Gastroesophageal sphincter (tissue), 4 donors: ENCODE data around the gene TRIM2. TPM values are rescaled to one million over a fixed set of nuclear protein-coding genes. Genes with fewer than 3 reads are reported as not detected.

ENCODE experiments used
- ATAC-seq: fragments of 150-250 bp; one replicate; pipeline ENCODE4 v1.9.1; 2016; ENCODE audit warnings: mild to moderate bottlenecking, moderate library complexity
- H3K27ac ChIP-seq, 4 donors: fragments of 200-600 bp; sonication (generic) in 3 of 4; 1 replicate in 3 of 4; 2 replicates in 1 of 4; pipeline ENCODE4 v1.5.1; 2016 to 2019
- H3K27me3 ChIP-seq: fragments of 200-600 bp; sonication (generic); one replicate; pipeline ENCODE4 v1.5.1; 2019
- H3K36me3 ChIP-seq, 2 donors: fragments of 200-600 bp; sonication (generic); one replicate each; pipeline ENCODE4 v1.5.1; 2019; ENCODE audit warnings: control low read depth in 1 of 2
- H3K4me1 ChIP-seq, 3 donors: fragments of 200-600 bp; sonication (generic); 1 replicate in 2 of 3; 2 replicates in 1 of 3; pipeline ENCODE4 v1.5.1; 2016 to 2019; ENCODE audit warnings: control low read depth in 2 of 3
- H3K4me3 ChIP-seq, 2 donors: fragments of 200-600 bp; sonication (generic); one replicate each; pipeline ENCODE4 v1.5.1; 2019; ENCODE audit warnings: mild to moderate bottlenecking in 1 of 2, moderate library complexity in 1 of 2
- H3K9me3 ChIP-seq, 3 donors: fragments of 200-600 bp; sonication (generic); one replicate each; pipeline ENCODE4 v1.5.1; 2017 to 2019; ENCODE audit warnings: control low read depth in 2 of 3
- EP300 ChIP-seq: sonication (generic); formaldehyde crosslinking; IDR thresholded peaks from one replicate; pipeline ENCODE4 v1.6.1; 2017; ENCODE audit warnings: antibody characterized with exemption, mild to moderate bottlenecking
- POLR2A ChIP-seq, 2 donors: fragments of 450-650 bp; IDR thresholded peaks; one replicate each; pipeline ENCODE4 v1.6.1; 2017; ENCODE audit warnings: antibody characterized with exemption in 2 of 2, mild to moderate bottlenecking in 2 of 2, moderate library complexity in 1 of 2
- POLR2AphosphoS5 ChIP-seq: sonication (generic); formaldehyde crosslinking; IDR thresholded peaks from one replicate; pipeline ENCODE4 v1.6.1; 2017; ENCODE audit warnings: antibody characterized with exemption
- WGBS, 2 donors: methylation state at CpG; one replicate each; pipeline ENCODE4 v1.1.5; 2018; ENCODE audit warnings: low coverage in 1 of 2; 5-methylcytosine and 5-hydroxymethylcytosine counted together
- total RNA-seq, 4 donors: library from RNA; depleted of rRNA; stranded (reverse); fragments of >200 nt; gene quantifications; one replicate each; pipeline ENCODE4 v1.1.0, GENCODE V29; 2016
- TF ChIP-seq, protein P1 (sequence below), 4 experiments: fragments of 200-600 bp in 2 of 4; fragments of 450-650 bp in 2 of 4; sonication (generic) in 1 of 4; IDR thresholded peaks; one replicate each; pipeline ENCODE4 v1.5.1; 2017 to 2019; ENCODE audit warnings: antibody characterized with exemption in 4 of 4, mild to moderate bottlenecking in 2 of 4, moderate library complexity in 2 of 4

Gene TRIM2
- total RNA-seq = 10 to 100 TPM; 31.2 to 59.2 (median 44.4) TPM

DNA sequence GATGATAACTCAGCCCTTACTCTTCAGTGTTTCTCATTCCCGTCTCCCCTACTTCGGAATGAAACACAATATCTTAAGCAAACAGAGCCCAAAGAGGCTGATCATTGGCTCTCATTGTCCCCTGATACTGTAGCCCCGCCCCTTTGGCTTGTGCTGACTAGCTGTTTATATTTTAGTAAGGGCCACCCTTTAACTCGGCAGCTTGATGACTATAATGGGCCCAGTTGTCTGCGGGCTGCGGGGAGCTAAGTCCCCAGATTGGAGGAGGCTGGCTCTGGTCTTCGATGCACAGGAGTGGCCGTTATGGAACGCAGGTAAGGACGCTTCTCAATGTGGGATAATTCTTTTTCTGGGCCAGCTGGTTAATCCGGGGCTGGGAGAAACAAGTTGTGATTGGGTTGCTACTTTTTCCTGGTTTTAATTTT is at the start of gene TRIM2:
TRIM2 (plus strand) TSS at position 197 of the 425 bp plus-strand sequence; CDS start at position 285, 88 bp downstream.
- H3K27ac ChIP-seq = peak within 1 kb of the TSS in 3 of 4 donors; percentile 29 to 43 (median 37)
- H3K4me3 ChIP-seq = peak within 1 kb of the TSS; percentile 24 to 31
- peak; percentile 73 for ATAC-seq
- no peaks in the 10 kb centered on the region for H3K36me3 ChIP-seq
- 29 to 52% methylated on average over 3 to 4 of the region's 11 CpGs for WGBS, 2 donors
- no peak for TF ChIP-seq EP300
- H3K27me3 ChIP-seq = no peaks in the 10 kb centered on the region
- peaks cover 0 to 7% (median 0%) of the 10 kb centered on the region in 3 donors for H3K4me1 ChIP-seq
- H3K9me3 ChIP-seq = no peaks in the 10 kb centered on the region

- TF ChIP-seq, protein P1, sequence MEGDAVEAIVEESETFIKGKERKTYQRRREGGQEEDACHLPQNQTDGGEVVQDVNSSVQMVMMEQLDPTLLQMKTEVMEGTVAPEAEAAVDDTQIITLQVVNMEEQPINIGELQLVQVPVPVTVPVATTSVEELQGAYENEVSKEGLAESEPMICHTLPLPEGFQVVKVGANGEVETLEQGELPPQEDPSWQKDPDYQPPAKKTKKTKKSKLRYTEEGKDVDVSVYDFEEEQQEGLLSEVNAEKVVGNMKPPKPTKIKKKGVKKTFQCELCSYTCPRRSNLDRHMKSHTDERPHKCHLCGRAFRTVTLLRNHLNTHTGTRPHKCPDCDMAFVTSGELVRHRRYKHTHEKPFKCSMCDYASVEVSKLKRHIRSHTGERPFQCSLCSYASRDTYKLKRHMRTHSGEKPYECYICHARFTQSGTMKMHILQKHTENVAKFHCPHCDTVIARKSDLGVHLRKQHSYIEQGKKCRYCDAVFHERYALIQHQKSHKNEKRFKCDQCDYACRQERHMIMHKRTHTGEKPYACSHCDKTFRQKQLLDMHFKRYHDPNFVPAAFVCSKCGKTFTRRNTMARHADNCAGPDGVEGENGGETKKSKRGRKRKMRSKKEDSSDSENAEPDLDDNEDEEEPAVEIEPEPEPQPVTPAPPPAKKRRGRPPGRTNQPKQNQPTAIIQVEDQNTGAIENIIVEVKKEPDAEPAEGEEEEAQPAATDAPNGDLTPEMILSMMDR (IDR thresholded peaks at IDR 0.05) = no peak
- TF ChIP-seq POLR2AphosphoS5 (no peak), EP300 (no peak), POLR2A (IDR thresholded peaks at IDR 0.05) (no peak)
- WGBS, 2 donors = no CpG with 5 or more reads among the region's 1 CpG
These were observed 48.6 kb upstream of the TRIM2 start for GRCh38 chr4:153155686-153156085.

GRCh38 chr4:153156263-153156662 is 48.0 kb upstream of the TRIM2 start:
- 69 to 85% methylated on average over 2 to 4 of the region's 4 CpGs for WGBS, 2 donors

More at GRCh38 chr4:153155686-153156085, 48.6 kb upstream of the TRIM2 start:
- Histone ChIP-seq H3K9me3 (no peaks in the 10 kb centered on the region), H3K36me3 (no peaks in the 10 kb centered on the region), H3K4me1 (peaks cover 0 to 29% (median 8%) of the 10 kb centered on the region in 3 donors), H3K4me3 (no peak overlapping the region), H3K27ac (no peak overlapping the region), H3K27me3 (no peaks in the 10 kb centered on the region)
- ATAC-seq = no peak

GRCh38 chr4:153156721-153157120 is 47.5 kb upstream of the TRIM2 start:
- H3K27ac ChIP-seq = no peak overlapping the region
- no peaks in the 10 kb centered on the region for H3K36me3 ChIP-seq
- no peak overlapping the region for H3K4me3 ChIP-seq
- H3K27me3 ChIP-seq = no peaks in the 10 kb centered on the region
- H3K4me1 ChIP-seq = peaks cover 0 to 29% (median 8%) of the 10 kb centered on the region in 3 donors
- WGBS, 2 donors = 68 to 100% methylated on average over 1 to 3 of the region's 5 CpGs
- ATAC-seq = no peak
- H3K9me3 ChIP-seq = no peaks in the 10 kb centered on the region
- TF ChIP-seq POLR2A (IDR thresholded peaks at IDR 0.05) (no peak), POLR2AphosphoS5 (no peak), EP300 (no peak)
- TF ChIP-seq, protein P1 (IDR thresholded peaks at IDR 0.05) = no peak

More at GRCh38 chr4:153156263-153156662, 48.0 kb upstream of the TRIM2 start:
- H3K27ac ChIP-seq = no peak overlapping the region
- H3K4me3 ChIP-seq = no peak overlapping the region
- H3K9me3 ChIP-seq = no peaks in the 10 kb centered on the region
- no peaks in the 10 kb centered on the region for H3K27me3 ChIP-seq
- H3K4me1 ChIP-seq = peaks cover 0 to 29% (median 8%) of the 10 kb centered on the region in 3 donors
- no peak for TF ChIP-seq EP300
- TF ChIP-seq POLR2A (IDR thresholded peaks at IDR 0.05) = no peak
- TF ChIP-seq, protein P1 (IDR thresholded peaks at IDR 0.05) = no peak
- no peak for TF ChIP-seq POLR2AphosphoS5
- ATAC-seq = no peak
- no peaks in the 10 kb centered on the region for H3K36me3 ChIP-seq

GRCh38 chr4:153159016-153159415 is 45.2 kb upstream of the TRIM2 start:
- ATAC-seq = no peak
- TF ChIP-seq, protein P1 (IDR thresholded peaks at IDR 0.05) = no peak
- TF ChIP-seq POLR2AphosphoS5 = no peak
- no peak for TF ChIP-seq POLR2A (IDR thresholded peaks at IDR 0.05)
- no peak for TF ChIP-seq EP300
- Histone ChIP-seq H3K27me3 (no peaks in the 10 kb centered on the region), H3K27ac (no peak overlapping the region), H3K4me1 (peaks cover 0 to 6% (median 3%) of the 10 kb centered on the region in 3 donors), H3K9me3 (no peaks in the 10 kb centered on the region), H3K4me3 (no peak overlapping the region), H3K36me3 (no peaks in the 10 kb centered on the region)
- 88 to 90% methylated on average over 4 of the region's 4 CpGs for WGBS, 2 donors
